Stimulated activated CD4-positive, alpha-beta T cell treated with anti-CD3 and anti-CD28 coated beads, TNF-alpha, amount 100 ng/mL, for 48 hours (primary cell): ENCODE results near the gene USP17L12.
"Not testable (repeated sequence)": the region's sequence is repeated elsewhere in the genome, so short reads cannot be mapped to it uniquely, and the experiment has no call there.

ENCODE experiments used
- DNase-seq, 3 donors: peaks; one replicate each; pipeline ENCODE4 v3.0.0-alpha.2; 2020; ENCODE audit warnings: low read depth in 3 of 3

Gene USP17L12

GRCh38 chr4:9219852-9220251 lies at the start of gene USP17L12:
Gene USP17L12, plus strand, starts transcription at chr4:9220152. Its CDS starts 0 bp downstream, at chr4:9220152.
- not testable (repeated sequence) for DNase-seq

DNA sequence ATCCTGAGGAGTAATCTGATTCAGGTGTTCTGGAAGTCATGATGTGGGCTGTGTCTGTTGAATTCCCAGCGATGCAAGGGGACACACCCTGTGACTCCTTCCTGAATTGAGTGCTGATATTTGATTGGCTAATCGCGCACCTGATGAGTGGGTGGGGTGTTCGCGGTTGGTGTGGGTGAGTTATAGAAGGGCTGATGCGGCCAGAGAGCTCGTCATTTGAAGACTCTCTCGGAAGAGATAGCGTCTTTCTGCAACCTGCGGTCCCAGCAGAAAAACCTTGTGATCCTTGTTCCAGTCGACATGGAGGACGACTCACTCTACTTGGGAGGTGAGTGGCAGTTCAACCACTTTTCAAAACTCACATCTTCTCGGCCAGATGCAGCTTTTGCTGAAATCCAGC lies 9.6 kb upstream of the USP17L12 start, which contains the start of gene USP17L10:
Gene USP17L10 (plus strand): TSS at position 301 of the 400 bp plus-strand sequence. CDS start 0 bp downstream, at position 301.
- DNase-seq, result not testable (repeated sequence)

- DNase-seq, result not testable (repeated sequence)
Observed at GRCh38 chr4:9214701-9215100, 5.3 kb upstream of the USP17L12 start.

DNA sequence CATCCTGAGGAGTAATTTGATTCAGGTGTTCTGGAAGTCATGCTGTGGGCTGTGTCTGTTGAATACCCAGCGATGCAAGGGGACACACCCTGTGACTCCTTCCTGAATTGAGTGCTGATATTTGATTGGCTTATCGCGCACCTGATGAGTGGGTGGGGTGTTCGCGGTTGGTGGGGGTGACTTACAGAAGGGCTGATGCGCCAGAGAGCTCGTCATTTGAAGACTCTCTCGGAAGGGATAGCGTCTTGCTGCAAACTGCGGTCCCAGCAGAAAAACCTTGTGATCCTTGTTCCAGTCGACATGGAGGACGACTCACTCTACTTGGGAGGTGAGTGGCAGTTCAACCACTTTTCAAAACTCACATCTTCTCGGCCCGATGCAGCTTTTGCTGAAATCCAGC lies 4.8 kb upstream of the USP17L12 start, which contains the start of gene USP17L11:
Gene USP17L11 (plus strand): TSS at position 301 of the 400 bp plus-strand sequence. CDS start 0 bp downstream, at position 301.
- DNase-seq, result not testable (repeated sequence)

GRCh38 chr4:9224596-9224995 lies 4.6 kb downstream of the USP17L12 start, which contains the start of gene USP17L13:
Gene USP17L13, plus strand, starts transcription at chr4:9224896. Its CDS starts 0 bp downstream, at chr4:9224896.
- DNase-seq, result not testable (repeated sequence)

GRCh38 chr4:9230249-9230648 lies 10.3 kb downstream of the USP17L12 start:
- not testable (repeated sequence) for DNase-seq

- DNase-seq, result not testable (repeated sequence)
Observed at GRCh38 chr4:9234085-9234484, 14.1 kb downstream of the USP17L12 start, which contains the start of gene USP17L15. Gene USP17L15, plus strand, starts transcription at chr4:9234385. Its CDS starts 0 bp downstream, at chr4:9234385.

DNA sequence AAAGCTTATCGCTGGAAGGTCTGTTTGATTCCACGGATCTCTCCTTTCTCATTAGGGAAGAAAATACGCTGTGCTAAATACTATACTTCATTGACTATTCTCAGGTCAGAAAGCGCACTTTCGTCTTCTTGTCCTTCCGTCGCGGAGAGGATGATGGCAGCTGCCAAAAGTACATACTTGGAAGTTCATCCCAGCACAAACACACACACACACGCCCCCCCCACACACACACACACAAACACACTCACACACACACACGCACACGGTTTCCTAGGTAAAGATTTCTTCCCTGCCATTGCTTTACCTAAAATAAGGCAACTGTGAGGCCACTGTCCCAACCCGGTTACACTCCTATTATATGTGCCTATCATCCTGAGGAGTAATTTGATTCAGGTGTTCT lies 18.5 kb downstream of the USP17L12 start:
- DNase-seq, result not testable (repeated sequence)

DNA sequence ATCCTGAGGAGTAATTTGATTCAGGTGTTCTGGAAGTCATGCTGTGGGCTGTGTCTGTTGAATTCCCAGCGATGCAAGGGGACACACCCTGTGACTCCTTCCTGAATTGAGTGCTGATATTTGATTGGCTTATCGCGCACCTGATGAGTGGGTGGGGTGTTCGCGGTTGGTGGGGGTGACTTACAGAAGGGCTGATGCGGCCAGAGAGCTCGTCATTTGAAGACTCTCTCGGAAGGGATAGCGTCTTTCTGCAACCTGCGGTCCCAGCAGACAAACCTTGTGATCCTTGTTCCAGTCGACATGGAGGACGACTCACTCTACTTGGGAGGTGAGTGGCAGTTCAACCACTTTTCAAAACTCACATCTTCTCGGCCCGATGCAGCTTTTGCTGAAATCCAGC lies 23.6 kb downstream of the USP17L12 start, which contains the start of gene USP17L17:
Gene USP17L17 (plus strand): TSS at position 301 of the 400 bp plus-strand sequence. CDS start 0 bp downstream, at position 301.
- DNase-seq, result not testable (repeated sequence)

DNA sequence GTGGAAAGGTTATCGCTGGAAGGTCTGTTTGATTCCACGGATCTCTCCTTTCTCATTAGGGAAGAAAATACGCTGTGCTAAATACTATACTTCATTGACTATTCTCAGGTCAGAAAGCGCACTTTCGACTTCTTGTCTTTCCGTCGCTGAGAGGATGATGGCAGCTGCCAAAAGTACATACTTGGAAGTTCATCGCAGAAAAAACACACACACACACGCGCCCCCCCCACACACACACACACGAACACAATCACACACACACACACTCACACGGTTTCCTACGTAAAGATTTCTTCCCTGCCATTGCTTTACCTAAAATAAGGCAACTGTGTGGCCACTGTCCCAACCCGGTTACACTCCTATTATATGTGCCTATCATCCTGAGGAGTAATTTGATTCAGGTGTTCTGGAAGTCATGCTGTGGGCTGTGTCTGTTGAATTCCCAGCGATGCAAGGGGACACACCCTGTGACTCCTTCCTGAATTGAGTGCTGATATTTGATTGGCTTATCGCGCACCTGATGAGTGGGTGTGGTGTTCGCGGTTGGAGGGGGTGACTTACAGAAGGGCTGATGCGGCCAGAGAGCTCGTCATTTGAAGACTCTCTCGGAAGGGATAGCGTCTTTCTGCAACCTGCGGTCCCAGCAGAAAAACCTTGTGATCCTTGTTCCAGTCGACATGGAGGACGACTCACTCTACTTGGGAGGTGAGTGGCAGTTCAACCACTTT lies 28.2 kb downstream of the USP17L12 start, which contains the start of gene USP17L18:
Gene USP17L18 (plus strand): TSS at position 678 of the 728 bp plus-strand sequence. CDS start 0 bp downstream, at position 678.
- DNase-seq, result not testable (repeated sequence)

DNA sequence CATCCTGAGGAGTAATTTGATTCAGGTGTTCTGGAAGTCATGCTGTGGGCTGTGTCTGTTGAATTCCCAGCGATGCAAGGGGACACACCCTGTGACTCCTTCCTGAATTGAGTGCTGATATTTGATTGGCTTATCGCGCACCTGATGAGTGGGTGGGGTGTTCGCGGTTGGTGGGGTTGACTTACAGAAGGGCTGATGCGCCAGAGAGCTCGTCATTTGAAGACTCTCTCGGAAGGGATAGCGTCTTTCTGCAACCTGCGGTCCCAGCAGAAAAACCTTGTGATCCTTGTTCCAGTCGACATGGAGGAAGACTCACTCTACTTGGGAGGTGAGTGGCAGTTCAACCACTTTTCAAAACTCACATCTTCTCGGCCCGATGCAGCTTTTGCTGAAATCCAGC lies 33.1 kb downstream of the USP17L12 start, which contains the start of gene USP17L19:
Gene USP17L19 (plus strand): TSS at position 301 of the 400 bp plus-strand sequence. CDS start 0 bp downstream, at position 301.
- not testable (repeated sequence) for DNase-seq

DNA sequence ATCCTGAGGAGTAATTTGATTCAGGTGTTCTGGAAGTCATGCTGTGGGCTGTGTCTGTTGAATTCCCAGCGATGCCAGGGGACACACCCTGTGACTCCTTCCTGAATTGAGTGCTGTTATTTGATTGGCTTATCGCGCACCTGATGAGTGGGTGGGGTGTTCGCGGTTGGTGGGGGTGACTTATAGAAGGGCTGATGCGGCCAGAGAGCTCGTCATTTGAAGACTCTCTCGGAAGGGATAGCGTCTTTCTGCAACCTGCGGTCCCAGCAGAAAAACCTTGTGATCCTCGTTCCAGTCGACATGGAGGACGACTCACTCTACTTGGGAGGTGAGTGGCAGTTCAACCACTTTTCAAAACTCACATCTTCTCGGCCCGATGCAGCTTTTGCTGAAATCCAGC lies 37.9 kb downstream of the USP17L12 start, which contains the start of gene USP17L20:
Gene USP17L20 (plus strand): TSS at position 301 of the 400 bp plus-strand sequence. CDS start 0 bp downstream, at position 301.
- not testable (repeated sequence) for DNase-seq

- not testable (repeated sequence) for DNase-seq
Observed at GRCh38 chr4:9262572-9262971, 42.6 kb downstream of the USP17L12 start, which contains the start of gene USP17L21. Gene USP17L21, plus strand, starts transcription at chr4:9262872. Its CDS starts 0 bp downstream, at chr4:9262872.

DNA sequence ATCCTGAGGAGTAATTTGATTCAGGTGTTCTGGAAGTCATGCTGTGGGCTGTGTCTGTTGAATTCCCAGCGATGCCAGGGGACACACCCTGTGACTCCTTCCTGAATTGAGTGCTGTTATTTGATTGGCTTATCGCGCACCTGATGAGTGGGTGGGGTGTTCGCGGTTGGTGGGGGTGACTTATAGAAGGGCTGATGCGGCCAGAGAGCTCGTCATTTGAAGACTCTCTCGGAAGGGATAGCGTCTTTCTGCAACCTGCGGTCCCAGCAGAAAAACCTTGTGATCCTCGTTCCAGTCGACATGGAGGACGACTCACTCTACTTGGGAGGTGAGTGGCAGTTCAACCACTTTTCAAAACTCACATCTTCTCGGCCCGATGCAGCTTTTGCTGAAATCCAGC lies 47.4 kb downstream of the USP17L12 start, which contains the start of gene USP17L22:
Gene USP17L22 (plus strand): TSS at position 301 of the 400 bp plus-strand sequence. CDS start 0 bp downstream, at position 301.
- DNase-seq, result not testable (repeated sequence)
